Naive B cell (primary cell): Measurements from ENCODE around the gene CLEC2L. TPM values are rescaled to one million over a fixed set of nuclear protein-coding genes. Genes with fewer than 3 reads are reported as not detected.

Source experiments
- ATAC-seq, 2 donors: fragments of 150-1000 bp; cut with Tn5 transposase; 2 replicates each; pipeline ENCODE4 v1.10.0; 2021; ENCODE audit warnings: low read depth in 2 of 2, mild to moderate bottlenecking in 2 of 2, moderate library complexity in 2 of 2
- DNase-seq: peaks from one replicate; pipeline ENCODE4 v3.0.0; 2022
- H3K27ac Mint-ChIP-seq, 6 donors: one replicate each; pipeline ENCODE4 v1.8.0; 2020 to 2022; ENCODE audit warnings: mild to moderate bottlenecking in 6 of 6, mixed read lengths in 6 of 6, moderate library complexity in 5 of 6, inconsistent platforms in 2 of 6
- H3K27me3 Mint-ChIP-seq, 3 donors: one replicate each; pipeline ENCODE4 v1.8.0; 2021 to 2022; ENCODE audit warnings: mixed read lengths in 3 of 3, mild to moderate bottlenecking in 1 of 3
- H3K36me3 Mint-ChIP-seq, 2 donors: one replicate each; pipeline ENCODE4 v1.8.0; 2020 to 2022; ENCODE audit warnings: mixed read lengths in 2 of 2, inconsistent platforms in 1 of 2, mild to moderate bottlenecking in 1 of 2
- H3K4me1 Mint-ChIP-seq, 3 donors: one replicate each; pipeline ENCODE4 v1.8.0; 2020 to 2022; ENCODE audit warnings: mixed read lengths in 3 of 3, inconsistent platforms in 1 of 3, mild to moderate bottlenecking in 1 of 3, moderate library complexity in 1 of 3
- H3K4me3 Mint-ChIP-seq, 8 donors: one replicate each; pipeline ENCODE4 v1.8.0; 2020 to 2022; ENCODE audit warnings: mild to moderate bottlenecking in 8 of 8, mixed read lengths in 8 of 8, moderate library complexity in 8 of 8, inconsistent platforms in 2 of 8
- H3K9me3 Mint-ChIP-seq, 7 donors: one replicate each; pipeline ENCODE4 v1.8.0; 2020 to 2022; ENCODE audit warnings: mixed read lengths in 7 of 7, mild to moderate bottlenecking in 5 of 7, inconsistent platforms in 2 of 7, moderate library complexity in 1 of 7
- polyA plus RNA-seq, 6 donors: library from polyadenylated mRNA; unstranded; fragments of 300-500 nt; fragmentation: Illumina TruSeq; gene quantifications; one replicate each; pipeline ENCODE4 v1.2.3, GENCODE V29; 2021; ENCODE audit warnings: low read depth in 6 of 6

Gene CLEC2L
- polyA plus RNA-seq, 6 donors from 2014 or later: not detected

DNA sequence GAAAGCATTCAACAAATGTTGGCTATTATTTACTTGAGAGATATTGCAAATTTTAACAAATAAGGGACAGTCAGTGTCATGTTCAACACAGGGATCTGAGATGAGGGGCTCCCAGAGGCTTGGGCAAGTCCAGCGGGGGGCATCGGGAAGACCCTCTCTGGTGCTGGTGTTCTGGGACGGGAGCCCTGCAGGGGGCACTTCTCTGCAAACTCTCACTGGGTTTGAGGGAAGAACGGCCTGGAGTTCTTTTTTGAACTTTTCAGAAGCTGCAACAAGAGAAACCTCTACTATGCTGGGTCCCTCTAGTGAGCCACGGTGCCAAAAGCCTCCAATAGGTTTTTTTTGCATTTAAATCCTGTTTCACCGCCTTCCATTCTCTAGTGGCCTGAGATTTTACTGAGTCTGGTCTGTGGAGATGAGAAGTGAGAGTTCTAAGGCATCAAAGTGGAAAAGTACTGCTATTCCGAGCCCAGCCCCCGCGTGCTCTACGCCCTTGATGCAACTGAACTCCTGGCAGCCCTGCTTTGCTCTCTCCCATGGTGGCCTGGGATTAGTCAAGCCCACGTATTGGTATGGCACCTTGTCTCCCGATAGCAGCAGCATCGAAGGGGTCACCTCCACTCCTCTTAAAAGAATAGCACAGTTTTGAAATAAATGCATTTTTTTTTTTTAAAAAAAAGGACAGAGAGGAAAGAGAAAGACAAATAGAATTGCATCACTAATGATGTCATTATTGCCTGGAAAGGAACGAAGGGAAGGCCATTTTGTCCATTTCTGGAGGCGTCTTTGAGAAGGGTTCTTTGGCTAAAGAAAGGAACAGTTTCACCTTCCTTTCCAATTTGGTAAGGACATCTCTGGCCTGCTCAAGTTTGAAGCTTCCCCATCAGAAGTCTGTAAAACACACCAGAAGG is 43.5 kb downstream of the CLEC2L start:
- H3K4me1 Mint-ChIP-seq: peaks cover 0 to 8% (median 0%) of the 10 kb centered on the region in 3 donors
- no peak overlapping the region for H3K27ac Mint-ChIP-seq
- ATAC-seq: no peak
- H3K9me3 Mint-ChIP-seq: no peaks in the 10 kb centered on the region
- peaks cover 5 to 10% of the 10 kb centered on the region in 2 donors for H3K36me3 Mint-ChIP-seq
- no peak for DNase-seq
- H3K27me3 Mint-ChIP-seq: no peaks in the 10 kb centered on the region
- no peak overlapping the region for H3K4me3 Mint-ChIP-seq

GRCh38 chr7:139567647-139568345 is 44.3 kb downstream of the CLEC2L start:
- Mint-ChIP-seq H3K27me3 (no peaks in the 10 kb centered on the region), H3K27ac (no peak overlapping the region), H3K4me3 (no peak overlapping the region), H3K36me3 (peaks cover 5 to 10% of the 10 kb centered on the region in 2 donors), H3K4me1 (peaks cover 0 to 6% (median 0%) of the 10 kb centered on the region in 3 donors), H3K9me3 (no peaks in the 10 kb centered on the region)
- DNase-seq (no peak), ATAC-seq (no peak)

DNA sequence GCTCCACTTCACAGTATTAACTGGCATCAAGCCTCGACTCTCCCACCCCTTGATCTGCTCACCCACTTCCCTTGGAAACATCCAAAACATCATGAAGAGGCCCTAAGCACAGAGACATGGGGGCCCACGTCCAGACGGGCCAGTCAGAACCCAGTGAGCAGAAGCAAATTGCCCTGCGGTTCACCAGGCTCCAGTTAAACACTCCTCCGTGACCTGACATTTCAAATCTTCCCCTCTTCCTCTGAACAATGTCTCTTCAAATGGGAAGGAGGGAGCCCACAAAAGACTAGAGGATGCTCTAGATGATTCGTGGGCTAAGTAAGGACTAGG is 44.8 kb downstream of the CLEC2L start:
- Mint-ChIP-seq H3K4me3 (no peak overlapping the region), H3K4me1 (peaks cover 0 to under 1% (median 0%) of the 10 kb centered on the region in 3 donors), H3K36me3 (peaks cover 5 to 10% of the 10 kb centered on the region in 2 donors), H3K9me3 (no peaks in the 10 kb centered on the region), H3K27me3 (no peaks in the 10 kb centered on the region), H3K27ac (no peak overlapping the region)
- DNase-seq (no peak), ATAC-seq (no peak)

GRCh38 chr7:139568813-139569490 is 45.5 kb downstream of the CLEC2L start:
- Mint-ChIP-seq H3K36me3 (peaks cover 5 to 10% of the 10 kb centered on the region in 2 donors), H3K4me1 (no peaks in the 10 kb centered on the region), H3K9me3 (no peaks in the 10 kb centered on the region), H3K27me3 (no peaks in the 10 kb centered on the region), H3K4me3 (no peak overlapping the region), H3K27ac (peak overlapping the region in 1 of 6 donors; percentile 60)
- DNase-seq: no peak
- ATAC-seq: no peak

GRCh38 chr7:139570119-139570518 is 46.6 kb downstream of the CLEC2L start:
- Mint-ChIP-seq H3K27ac (no peak overlapping the region), H3K4me1 (peaks cover 0 to 2% (median 0%) of the 10 kb centered on the region in 3 donors), H3K36me3 (peaks cover 5 to 14% of the 10 kb centered on the region in 2 donors), H3K9me3 (no peaks in the 10 kb centered on the region), H3K4me3 (no peak overlapping the region), H3K27me3 (no peaks in the 10 kb centered on the region)
- ATAC-seq (no peak), DNase-seq (no peak)

DNA sequence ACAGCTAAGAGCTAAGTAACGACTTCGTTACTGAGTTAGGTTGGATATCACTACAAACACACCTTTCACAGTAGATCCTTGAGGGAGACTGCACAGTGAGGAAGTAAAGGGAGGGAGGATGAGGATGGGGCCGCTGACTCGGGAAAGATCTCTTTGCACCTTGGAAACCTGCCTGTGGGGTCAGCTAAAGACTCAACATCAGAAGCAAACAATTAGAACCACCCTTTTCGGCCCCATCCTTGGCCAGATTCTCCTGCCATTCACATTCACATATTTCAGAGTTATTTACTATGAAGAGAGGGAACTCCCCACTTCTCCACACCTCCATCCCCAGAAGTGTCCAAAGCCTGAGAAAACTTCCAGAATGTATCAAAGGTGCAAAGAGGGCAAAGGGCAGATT is 47.1 kb downstream of the CLEC2L start:
- peak overlapping the region in 1 of 6 donors; percentile 44 for H3K27ac Mint-ChIP-seq
- H3K4me1 Mint-ChIP-seq: peaks cover 0 to 7% (median 0%) of the 10 kb centered on the region in 3 donors
- DNase-seq: no peak
- no peaks in the 10 kb centered on the region for H3K9me3 Mint-ChIP-seq
- H3K27me3 Mint-ChIP-seq: no peaks in the 10 kb centered on the region
- peaks cover 5 to 18% of the 10 kb centered on the region in 2 donors for H3K36me3 Mint-ChIP-seq
- no peak for ATAC-seq
- no peak overlapping the region for H3K4me3 Mint-ChIP-seq

GRCh38 chr7:139571190-139571589 is 47.7 kb downstream of the CLEC2L start:
- Mint-ChIP-seq H3K9me3 (no peaks in the 10 kb centered on the region), H3K4me1 (peaks cover 0 to 7% (median 0%) of the 10 kb centered on the region in 3 donors), H3K4me3 (no peak overlapping the region), H3K27ac (peak overlapping the region in 1 of 6 donors; percentile 38), H3K27me3 (no peaks in the 10 kb centered on the region), H3K36me3 (peaks cover 5 to 18% of the 10 kb centered on the region in 2 donors)
- ATAC-seq (no peak), DNase-seq (no peak)

DNA sequence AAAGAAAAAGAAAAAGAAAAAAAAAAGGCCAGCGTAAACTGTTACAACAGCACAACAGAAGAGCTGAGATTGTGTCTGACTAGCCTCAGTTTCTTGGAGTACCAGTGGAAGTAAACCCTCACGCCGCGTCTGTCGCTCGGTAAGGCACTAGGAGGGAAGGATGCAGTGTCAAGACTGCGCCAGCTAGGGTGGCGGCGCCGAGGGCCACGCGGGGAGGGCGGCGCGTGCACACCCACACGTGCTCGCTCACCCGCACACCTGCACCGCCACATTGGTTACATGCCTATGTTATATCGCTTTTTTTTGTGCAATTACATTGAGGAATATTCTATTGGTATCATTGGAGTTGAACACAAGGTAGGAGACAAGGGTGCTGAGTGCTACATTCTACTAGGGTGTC is 48.2 kb downstream of the CLEC2L start:
- ATAC-seq (no peak), DNase-seq (no peak)
- H3K4me1 Mint-ChIP-seq: peaks cover 0 to 7% (median 0%) of the 10 kb centered on the region in 3 donors
- no peak overlapping the region for H3K4me3 Mint-ChIP-seq
- H3K36me3 Mint-ChIP-seq: peaks cover 5 to 18% of the 10 kb centered on the region in 2 donors
- H3K27me3 Mint-ChIP-seq: no peaks in the 10 kb centered on the region
- no peak overlapping the region for H3K27ac Mint-ChIP-seq
- no peaks in the 10 kb centered on the region for H3K9me3 Mint-ChIP-seq

DNA sequence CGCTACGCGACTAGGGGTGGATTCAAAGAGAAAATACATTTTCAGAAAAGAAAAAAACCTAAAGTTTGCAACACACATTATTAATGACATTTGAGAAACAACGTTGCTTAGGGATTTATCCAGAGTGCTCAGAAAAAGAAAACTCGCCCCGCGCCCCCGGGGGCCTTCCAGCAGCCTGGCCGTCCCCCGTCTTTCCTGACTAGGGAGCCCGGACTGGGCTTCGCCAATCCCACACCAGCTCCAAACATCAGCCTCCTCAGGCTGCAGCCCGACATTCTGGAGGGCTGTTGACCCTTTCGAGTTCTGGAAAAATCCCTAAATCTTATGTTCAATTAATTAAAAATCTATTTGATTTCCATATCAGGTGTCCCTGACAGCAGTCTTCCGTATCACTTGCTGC is 48.6 kb downstream of the CLEC2L start:
- H3K9me3 Mint-ChIP-seq: no peaks in the 10 kb centered on the region
- H3K27ac Mint-ChIP-seq: peak overlapping the region in 1 of 6 donors; percentile 47
- H3K36me3 Mint-ChIP-seq: peaks cover 5 to 18% of the 10 kb centered on the region in 2 donors

GRCh38 chr7:139572704-139573385 is 49.4 kb downstream of the CLEC2L start:
- Mint-ChIP-seq H3K4me3 (no peak overlapping the region), H3K9me3 (no peaks in the 10 kb centered on the region), H3K4me1 (peaks cover 0 to 7% (median 0%) of the 10 kb centered on the region in 3 donors), H3K36me3 (peaks cover 5 to 15% of the 10 kb centered on the region in 2 donors), H3K27me3 (no peaks in the 10 kb centered on the region), H3K27ac (no peak overlapping the region)
- ATAC-seq (no peak), DNase-seq (no peak)

More for the DNA sequence above, 48.6 kb downstream of the CLEC2L start:
- no peak overlapping the region for H3K4me3 Mint-ChIP-seq
- ATAC-seq (no peak), DNase-seq (no peak)
- no peaks in the 10 kb centered on the region for H3K27me3 Mint-ChIP-seq
- peaks cover 0 to 7% (median 0%) of the 10 kb centered on the region in 3 donors for H3K4me1 Mint-ChIP-seq

DNA sequence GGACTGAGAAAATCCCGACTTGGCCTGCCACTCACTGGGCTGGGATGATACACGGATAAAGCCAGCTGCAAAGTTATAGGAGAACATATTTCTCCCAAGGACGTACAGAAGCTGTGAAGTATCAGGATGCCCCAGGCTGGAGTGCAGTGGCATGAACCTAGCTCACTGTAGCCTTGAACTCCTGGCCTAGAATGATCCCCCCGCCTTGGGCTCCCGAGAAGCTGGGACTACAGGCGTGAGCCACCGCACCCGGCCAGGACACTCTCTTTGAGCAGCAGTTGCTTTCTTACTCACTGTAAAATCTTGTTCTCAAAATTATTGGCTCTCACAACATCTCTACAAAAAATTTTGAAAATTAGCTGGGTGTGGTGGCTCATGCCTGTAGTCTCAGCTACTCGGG is 50.4 kb downstream of the CLEC2L start:
- no peaks in the 10 kb centered on the region for H3K9me3 Mint-ChIP-seq
- no peaks in the 10 kb centered on the region for H3K27me3 Mint-ChIP-seq
- peaks cover 0 to 8% of the 10 kb centered on the region in 2 donors for H3K36me3 Mint-ChIP-seq
- DNase-seq (no peak), ATAC-seq (no peak)
- H3K4me1 Mint-ChIP-seq: peaks cover 0 to 7% (median 0%) of the 10 kb centered on the region in 3 donors
- no peak overlapping the region for H3K4me3 Mint-ChIP-seq
- no peak overlapping the region for H3K27ac Mint-ChIP-seq

DNA sequence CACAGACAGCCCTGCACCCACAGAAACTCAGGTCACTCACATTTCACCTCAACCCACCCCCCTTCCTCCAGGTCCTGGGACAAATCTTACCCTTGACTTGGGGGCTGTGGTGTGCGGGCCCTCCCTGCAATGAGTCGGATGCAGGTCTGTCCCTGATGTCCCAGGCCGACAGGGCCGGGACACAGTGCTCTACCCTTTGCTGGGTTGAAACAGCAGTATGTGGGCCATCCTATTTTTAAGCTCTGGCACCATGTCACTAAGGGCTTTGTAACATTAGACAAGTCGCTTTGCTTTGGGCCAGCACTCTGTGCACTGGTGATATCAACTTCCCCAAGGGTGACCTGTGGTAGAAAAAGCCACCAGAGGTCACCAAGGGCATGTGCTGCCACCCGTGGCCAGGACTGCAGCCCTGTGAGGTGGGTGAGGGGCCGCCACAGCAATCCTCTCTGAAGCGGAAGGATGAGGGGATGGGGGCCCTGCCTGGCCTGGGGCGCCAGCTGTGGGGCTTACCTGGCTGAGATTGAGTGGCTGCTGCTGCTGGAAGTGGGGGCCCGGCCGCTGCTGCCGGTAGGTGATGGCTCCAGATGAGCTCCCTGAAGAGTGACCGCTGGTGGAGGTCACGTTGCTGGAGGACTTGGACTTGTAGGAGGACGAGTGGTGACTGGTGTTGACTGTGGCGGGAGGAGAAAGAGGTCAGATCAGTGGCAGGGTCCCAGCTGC is 51.3 kb downstream of the CLEC2L start:
- H3K27me3 Mint-ChIP-seq: no peaks in the 10 kb centered on the region
- no peak for DNase-seq
- peaks cover 0 to 7% (median 0%) of the 10 kb centered on the region in 3 donors for H3K4me1 Mint-ChIP-seq
- peak overlapping the region in 1 of 6 donors; percentile 72 for H3K27ac Mint-ChIP-seq
- ATAC-seq: no peak
- no peaks in the 10 kb centered on the region for H3K9me3 Mint-ChIP-seq
- peaks cover 0 to 8% of the 10 kb centered on the region in 2 donors for H3K36me3 Mint-ChIP-seq
- no peak overlapping the region for H3K4me3 Mint-ChIP-seq
